RWPE1 (cell line): Measurements from ENCODE around the gene MED4.

ENCODE experiments used
- CTCF ChIA-PET: fragments of 350-600 bp; sonication (Branson Sonifier 250); formaldehyde crosslinking; extraction: SDS; loops from one replicate; lab custom pipeline; 2021; lab: Yijun Ruan, JAX
- POLR2A ChIA-PET: fragments of 400-600 bp; formaldehyde crosslinking; extraction: SDS; loops from one replicate; lab custom pipeline; 2020; ENCODE audit warnings: antibody characterized with exemption; ENCODE audit not compliant: low non-redundant PET; lab: Yijun Ruan, JAX
- DNase-seq: peaks from one replicate; pipeline ENCODE4 v3.0.0; 2012; ENCODE audit warnings: low spot score
- H3K27ac ChIP-seq: fragments of 450-650 bp; 2 replicates; pipeline ENCODE4 v1.5.1; 2017
- TF ChIP-seq, protein P1 (sequence below): fragments of 450-650 bp; conservative IDR thresholded peaks from 2 replicates; pipeline ENCODE4 v1.5.1; 2017; ENCODE audit warnings: low read depth, mild to moderate bottlenecking

Gene MED4

DNA sequence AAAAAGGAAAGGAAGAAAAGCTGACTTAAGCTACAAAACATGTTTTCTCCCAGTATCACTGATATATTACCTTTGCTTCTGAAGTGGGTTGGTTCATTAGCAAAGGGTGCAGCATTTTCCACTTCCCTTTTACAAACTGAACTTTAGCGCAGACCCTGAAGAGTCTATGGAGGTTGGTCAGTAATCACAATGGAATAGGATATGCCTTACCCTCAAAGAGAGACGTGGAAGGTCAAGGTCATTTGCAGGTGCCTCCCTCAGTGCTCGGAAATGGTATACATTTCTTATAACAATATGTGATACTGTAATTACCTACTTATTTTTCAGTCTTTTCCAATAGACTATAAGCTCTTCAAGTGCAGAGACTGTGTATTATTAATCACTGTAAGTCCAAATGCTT, 21.9 kb upstream of the MED4 start:
- TF ChIP-seq, protein P1, sequence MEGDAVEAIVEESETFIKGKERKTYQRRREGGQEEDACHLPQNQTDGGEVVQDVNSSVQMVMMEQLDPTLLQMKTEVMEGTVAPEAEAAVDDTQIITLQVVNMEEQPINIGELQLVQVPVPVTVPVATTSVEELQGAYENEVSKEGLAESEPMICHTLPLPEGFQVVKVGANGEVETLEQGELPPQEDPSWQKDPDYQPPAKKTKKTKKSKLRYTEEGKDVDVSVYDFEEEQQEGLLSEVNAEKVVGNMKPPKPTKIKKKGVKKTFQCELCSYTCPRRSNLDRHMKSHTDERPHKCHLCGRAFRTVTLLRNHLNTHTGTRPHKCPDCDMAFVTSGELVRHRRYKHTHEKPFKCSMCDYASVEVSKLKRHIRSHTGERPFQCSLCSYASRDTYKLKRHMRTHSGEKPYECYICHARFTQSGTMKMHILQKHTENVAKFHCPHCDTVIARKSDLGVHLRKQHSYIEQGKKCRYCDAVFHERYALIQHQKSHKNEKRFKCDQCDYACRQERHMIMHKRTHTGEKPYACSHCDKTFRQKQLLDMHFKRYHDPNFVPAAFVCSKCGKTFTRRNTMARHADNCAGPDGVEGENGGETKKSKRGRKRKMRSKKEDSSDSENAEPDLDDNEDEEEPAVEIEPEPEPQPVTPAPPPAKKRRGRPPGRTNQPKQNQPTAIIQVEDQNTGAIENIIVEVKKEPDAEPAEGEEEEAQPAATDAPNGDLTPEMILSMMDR, result no peak
- CTCF ChIA-PET, result no interaction called here
- H3K27ac ChIP-seq, result no peak overlapping the region
- POLR2A ChIA-PET, result no interaction called here
- no peak for DNase-seq

DNA sequence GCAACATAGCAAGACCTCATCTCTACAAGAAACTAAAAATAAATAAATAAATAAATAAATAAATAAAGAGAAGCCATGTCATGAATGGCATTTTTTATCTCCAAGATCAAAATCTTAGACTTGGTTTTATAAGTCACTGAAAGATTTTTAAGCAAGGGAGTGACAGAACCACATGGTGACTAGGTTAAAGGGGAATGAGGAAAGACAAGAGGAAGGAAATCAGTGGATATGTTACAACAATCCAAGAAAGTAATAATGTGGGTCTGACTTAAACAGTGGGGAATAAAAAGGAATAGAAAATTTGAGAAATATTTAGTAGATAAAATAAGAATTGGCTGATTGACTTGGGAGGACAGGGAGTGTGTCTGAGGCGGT, 18.8 kb upstream of the MED4 start:
- no peak for DNase-seq
- TF ChIP-seq, protein P1, result no peak
- ChIA-PET CTCF (no interaction called here), POLR2A (no interaction called here)
- H3K27ac ChIP-seq, result no peak overlapping the region

DNA sequence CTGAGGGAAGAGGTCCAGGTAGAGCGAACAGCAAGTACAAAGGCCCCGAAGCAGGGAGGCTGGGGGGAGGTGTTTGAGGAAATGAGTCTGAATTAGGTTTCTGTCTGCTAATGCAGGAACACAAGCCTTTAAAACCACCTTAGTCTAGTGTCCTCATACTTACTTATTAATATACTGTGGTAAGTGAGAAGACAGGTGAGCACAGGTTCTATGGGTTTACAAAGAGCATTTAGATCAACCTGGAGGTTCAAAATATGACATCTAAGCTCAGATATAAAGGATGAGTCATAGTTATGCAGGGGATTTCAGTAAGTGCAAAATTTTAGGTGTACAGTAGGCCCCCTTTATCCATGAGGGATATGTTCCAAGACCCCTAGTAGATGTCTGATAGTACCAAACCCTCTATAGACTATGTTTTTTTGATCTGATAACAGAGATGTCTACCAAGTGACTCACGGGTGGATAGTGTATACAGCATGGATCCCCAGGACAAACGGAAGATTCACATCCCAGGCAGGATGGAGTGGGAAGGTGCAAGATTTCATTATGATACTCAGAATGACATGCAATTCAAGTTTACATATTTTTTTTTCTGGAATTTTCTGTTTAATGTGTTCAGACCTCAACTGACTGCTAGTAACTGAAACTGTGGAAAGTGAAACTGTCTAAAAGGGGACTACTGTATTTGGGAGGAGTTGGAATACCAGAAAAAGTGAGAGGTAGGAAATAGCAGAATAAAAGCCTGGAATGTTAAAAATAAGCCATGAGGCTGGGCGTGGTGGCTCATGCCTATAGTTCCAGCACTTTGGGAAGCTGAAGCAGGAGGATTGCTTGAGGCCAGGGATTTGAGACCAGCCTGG, 18.2 kb upstream of the MED4 start:
- TF ChIP-seq, protein P1, result no peak
- no peak overlapping the region for H3K27ac ChIP-seq
- no peak for DNase-seq
- CTCF ChIA-PET, result no interaction called here
- POLR2A ChIA-PET, result no interaction called here

DNA sequence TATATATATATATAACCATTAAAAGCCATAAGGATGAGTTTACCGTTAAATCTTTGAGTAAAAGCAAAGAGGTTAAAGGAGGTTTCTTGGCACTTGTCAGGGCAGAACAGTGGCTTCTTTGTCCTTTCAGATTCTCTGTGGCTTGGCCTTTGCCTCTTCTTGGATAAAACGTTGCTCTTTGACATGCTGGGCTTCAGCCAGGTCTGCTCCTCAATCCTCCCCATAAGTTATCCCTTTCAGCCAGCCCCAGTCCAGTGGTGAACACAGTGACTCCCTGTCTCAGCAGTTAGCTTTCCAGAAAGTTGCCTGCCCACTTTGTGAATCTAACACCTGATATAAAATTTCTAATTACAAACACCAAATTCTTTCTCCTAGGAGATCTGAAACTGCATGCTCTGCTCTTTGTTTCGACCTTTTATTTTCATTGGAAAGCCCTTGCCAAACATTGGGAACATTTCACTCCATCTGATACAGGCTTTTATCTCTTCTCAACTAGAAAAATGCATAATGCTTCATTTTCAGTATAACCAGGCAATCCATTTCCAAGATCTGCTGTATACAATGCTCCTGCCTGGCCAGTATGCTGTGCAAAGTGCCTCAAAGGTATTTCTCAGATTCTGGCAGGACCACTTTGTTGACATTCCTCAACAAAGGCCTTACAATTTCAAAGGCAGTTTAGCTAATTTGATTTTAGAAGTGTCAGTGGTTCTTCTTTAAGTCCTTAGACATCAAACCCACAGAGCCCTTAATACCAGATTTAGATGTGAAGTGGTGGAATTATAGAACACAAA, 16.2 kb upstream of the MED4 start:
- H3K27ac ChIP-seq, result no peak overlapping the region
- TF ChIP-seq, protein P1, result no peak
- ChIA-PET CTCF (interaction anchor here (1.0 kb wide), 1 partner anchor 15 kb away, joined by 3 read pairs; no protein-coding TSS in a partner anchor), POLR2A (no interaction called here)
- DNase-seq, result no peak

DNA sequence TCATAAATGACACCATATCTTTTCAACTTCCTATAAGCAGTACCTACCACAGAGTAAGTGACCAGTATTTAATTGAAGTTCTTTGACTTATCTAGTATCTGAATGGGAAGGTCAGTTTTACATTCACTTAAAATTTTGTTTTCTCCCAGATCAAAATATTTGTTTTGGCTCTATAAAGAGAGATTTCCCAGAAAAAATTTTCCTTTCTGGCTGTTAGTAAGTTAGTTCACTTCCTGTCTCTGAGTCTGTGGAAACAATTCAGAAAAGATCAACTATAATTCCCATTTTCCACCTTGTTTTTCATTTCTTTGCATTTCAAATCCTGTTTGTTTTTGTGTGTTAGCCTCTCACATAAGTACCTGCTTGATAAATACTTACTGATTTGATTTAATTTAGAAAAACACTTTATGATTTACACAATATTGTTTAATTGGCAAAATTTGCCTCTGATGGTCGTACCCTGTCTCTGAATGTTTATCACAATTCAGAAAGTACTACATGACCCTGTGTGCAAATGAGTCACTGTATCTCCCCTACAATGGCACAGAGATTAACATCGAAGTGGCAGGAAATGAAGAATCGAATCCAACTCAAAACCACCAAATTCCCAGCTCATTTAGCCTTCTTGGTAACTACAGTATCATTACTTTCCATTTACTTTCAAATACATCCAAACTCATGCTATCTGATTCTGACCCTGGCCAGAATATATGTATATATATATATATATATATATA, 15.4 kb upstream of the MED4 start:
- CTCF ChIA-PET, result interaction anchor here (0.8 to 1.0 kb wide), 2 partner anchors 16 to 146 kb away, joined by 3 to 8 read pairs; no protein-coding TSS in a partner anchor
- TF ChIP-seq, protein P1, result no peak
- DNase-seq, result no peak
- H3K27ac ChIP-seq, result no peak overlapping the region
- POLR2A ChIA-PET, result no interaction called here

DNA sequence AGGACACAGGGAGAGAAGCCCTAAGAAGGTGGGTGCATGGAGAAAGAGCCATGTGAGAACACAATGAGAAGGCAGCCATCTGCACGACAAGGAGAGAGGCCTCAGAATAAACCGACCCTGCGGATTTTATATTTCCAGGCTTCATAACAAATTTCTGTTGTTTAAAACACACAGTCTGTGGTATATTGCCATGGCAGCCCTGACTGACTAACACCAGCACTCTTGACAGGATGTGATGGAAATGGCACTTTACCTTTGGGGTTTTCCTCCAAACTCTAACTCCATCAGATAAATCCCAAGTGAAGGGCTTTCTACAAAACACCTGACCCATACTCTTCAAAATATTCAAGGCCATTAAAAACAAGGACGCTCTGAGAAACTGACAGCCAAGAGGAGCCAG, 13.2 kb upstream of the MED4 start:
- TF ChIP-seq, protein P1, result no peak
- H3K27ac ChIP-seq, result no peak overlapping the region
- POLR2A ChIA-PET, result no interaction called here
- CTCF ChIA-PET, result no interaction called here
- no peak for DNase-seq
